ENCODE data around the gene MT1X. TPM values are rescaled to one million over a fixed set of nuclear protein-coding genes. Genes with fewer than 3 reads are reported as not detected.
A peak's percentile ranks its signal among the peaks of the same experiment; 100 is the strongest.

MT1X gene
- polyA plus RNA-seq, 1 donor (not counting 4 experiments of a cell fraction or from before 2014, with no cell fraction given): 58.3 TPM

GRCh38 chr16:56684256-56684925 lies 2.1 kb downstream of the MT1X start:
- H3K9me1 ChIP-seq (ENCODE audit: control insufficient read depth, extremely low read depth, insufficient read depth, low read length): no peaks in the 10 kb centered on the region
- H3K79me2 ChIP-seq (ENCODE audit: control insufficient read depth, insufficient read depth, low read length): peaks cover 4% of the 10 kb centered on the region
- TF ChIP-seq CTCF (optimal IDR thresholded peaks at IDR 0.05 in 1 of 3, IDR thresholded peaks at IDR 0.05 in 1 of 3, conservative IDR thresholded peaks at IDR 0.05 in 1 of 3; ENCODE audit: extremely low read depth in 1 of 3, insufficient read depth in 2 of 3, low read length in 3 of 3): no peak
- no peak for TF ChIP-seq EZH2 (IDR thresholded peaks at IDR 0.05; ENCODE audit: low read length)
- H2AFZ ChIP-seq (ENCODE audit: control insufficient read depth, low read length): no peak overlapping the region
- DNase-seq (ENCODE audit: low read depth, low spot score) (no peak), FAIRE-seq (peak; percentile 44)
- no peaks in the 10 kb centered on the region for H4K20me1 ChIP-seq (ENCODE audit: control insufficient read depth, extremely low read depth, insufficient read depth, low read length)
- H3K4me1 ChIP-seq (ENCODE audit: control insufficient read depth, extremely low read depth, insufficient read depth, low read length): peaks cover 38% of the 10 kb centered on the region
- no peak overlapping the region for H3K27ac ChIP-seq (ENCODE audit: control insufficient read depth, insufficient read depth, low read length)
- H3K9me3 ChIP-seq (ENCODE audit: control insufficient read depth, low read depth, low read length): peaks cover 1% of the 10 kb centered on the region
- no peak overlapping the region for H3K4me3 ChIP-seq (ENCODE audit: control insufficient read depth in 2 of 3, extremely low read depth in 1 of 3, insufficient read depth in 2 of 3, low read depth in 1 of 3, low read length in 3 of 3)
- H3K27me3 ChIP-seq (ENCODE audit: control insufficient read depth, extremely low read depth, insufficient read depth, low read length): no peaks in the 10 kb centered on the region
- H3K36me3 ChIP-seq (ENCODE audit: control insufficient read depth in 2 of 2, extremely low read depth in 1 of 2, insufficient read depth in 2 of 2, low read length in 2 of 2): peaks cover 0 to 3% of the 10 kb centered on the region in 2 experiments
- H3K4me2 ChIP-seq (ENCODE audit: control insufficient read depth, extremely low read depth, insufficient read depth, low read depth, low read length): peak overlapping the region; percentile 100
- H3K9ac ChIP-seq (ENCODE audit: control insufficient read depth, extremely low read depth, insufficient read depth, low read length): no peak overlapping the region
- dilution Hi-C loops (cut with MboI; ENCODE audit: extremely low pct_ligation_motif_present, low sequenced_read_pairs): no loop called here

DNA sequence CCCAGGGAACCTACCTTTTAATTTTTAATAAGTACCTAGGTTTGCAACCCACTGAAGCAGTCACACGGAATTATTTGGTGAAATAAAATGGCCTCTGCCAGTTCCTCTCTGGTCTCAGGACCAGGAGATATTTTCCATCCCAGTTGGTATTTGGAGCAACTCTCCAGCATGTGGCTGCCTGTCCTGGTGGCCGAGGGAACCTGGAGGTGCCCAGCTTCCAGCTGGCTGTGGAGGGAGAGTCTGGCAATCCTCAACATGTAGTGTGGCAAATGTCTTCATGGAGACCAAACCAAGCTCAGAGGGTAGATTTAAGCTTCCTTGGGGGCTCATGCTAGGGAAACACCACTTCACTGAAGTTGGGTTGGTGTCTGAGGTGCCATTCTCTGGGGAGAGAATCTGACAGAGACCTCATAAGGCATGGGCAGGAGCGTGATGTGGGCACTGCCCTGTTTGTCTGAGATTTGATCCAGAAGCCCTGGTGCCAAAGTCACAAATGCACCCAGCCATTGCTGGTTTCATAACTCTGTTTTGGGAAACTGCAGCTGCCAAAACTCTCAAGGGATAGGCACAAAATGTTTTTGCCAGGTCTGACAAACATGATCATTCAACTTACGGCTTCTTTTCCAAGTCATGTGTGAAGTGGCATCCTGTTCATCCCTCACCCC lies 2.8 kb downstream of the MT1X start:
- Histone ChIP-seq H3K27me3 (ENCODE audit: control insufficient read depth, extremely low read depth, insufficient read depth, low read length) (no peaks in the 10 kb centered on the region), H3K9me3 (ENCODE audit: control insufficient read depth, low read depth, low read length) (peaks cover 1% of the 10 kb centered on the region), H3K4me3 (ENCODE audit: control insufficient read depth in 2 of 3, extremely low read depth in 1 of 3, insufficient read depth in 2 of 3, low read depth in 1 of 3, low read length in 3 of 3) (no peak overlapping the region), H3K4me2 (ENCODE audit: control insufficient read depth, extremely low read depth, insufficient read depth, low read depth, low read length) (peak overlapping the region; percentile 9), H3K27ac (ENCODE audit: control insufficient read depth, insufficient read depth, low read length) (no peak overlapping the region), H3K36me3 (ENCODE audit: control insufficient read depth in 2 of 2, extremely low read depth in 1 of 2, insufficient read depth in 2 of 2, low read length in 2 of 2) (peaks cover 0 to 3% of the 10 kb centered on the region in 2 experiments), H2AFZ (ENCODE audit: control insufficient read depth, low read length) (peak overlapping the region; percentile 28), H3K79me2 (ENCODE audit: control insufficient read depth, insufficient read depth, low read length) (peaks cover 4% of the 10 kb centered on the region), H4K20me1 (ENCODE audit: control insufficient read depth, extremely low read depth, insufficient read depth, low read length) (no peaks in the 10 kb centered on the region), H3K9me1 (ENCODE audit: control insufficient read depth, extremely low read depth, insufficient read depth, low read length) (no peaks in the 10 kb centered on the region), H3K4me1 (ENCODE audit: control insufficient read depth, extremely low read depth, insufficient read depth, low read length) (peaks cover 41% of the 10 kb centered on the region), H3K9ac (ENCODE audit: control insufficient read depth, extremely low read depth, insufficient read depth, low read length) (no peak overlapping the region)
- dilution Hi-C loops (cut with MboI; ENCODE audit: extremely low pct_ligation_motif_present, low sequenced_read_pairs): no loop called here
- no peak for DNase-seq (ENCODE audit: low read depth, low spot score)
- TF ChIP-seq CTCF (optimal IDR thresholded peaks at IDR 0.05 in 1 of 3, IDR thresholded peaks at IDR 0.05 in 1 of 3, conservative IDR thresholded peaks at IDR 0.05 in 1 of 3; ENCODE audit: extremely low read depth in 1 of 3, insufficient read depth in 2 of 3, low read length in 3 of 3): no peak
- TF ChIP-seq EZH2 (IDR thresholded peaks at IDR 0.05; ENCODE audit: low read length): no peak
- peak; percentile 32 for FAIRE-seq
